Subcutaneous adipose tissue (tissue), 4 donors: ENCODE results near the gene CPT1B. TPM values are rescaled to one million over a fixed set of nuclear protein-coding genes. Genes with fewer than 3 reads are reported as not detected.

Experiments used
- total RNA-seq, 4 donors: library from RNA; depleted of rRNA; stranded (reverse); fragments of >200 nt; gene quantifications; one replicate each; pipeline ENCODE4 v1.1.0, GENCODE V29; 2016
- TF ChIP-seq, protein P1 (sequence below): fragments of 450-650 bp; IDR thresholded peaks from one replicate; pipeline ENCODE4 v1.5.1; 2016; ENCODE audit warnings: low read depth, mild to moderate bottlenecking, control low read depth, antibody characterized with exemption, moderate library complexity

The CPT1B gene
- total RNA-seq, 4 donors from 2014 or later: 7.8 to 20.3 (median 10.8) TPM

DNA sequence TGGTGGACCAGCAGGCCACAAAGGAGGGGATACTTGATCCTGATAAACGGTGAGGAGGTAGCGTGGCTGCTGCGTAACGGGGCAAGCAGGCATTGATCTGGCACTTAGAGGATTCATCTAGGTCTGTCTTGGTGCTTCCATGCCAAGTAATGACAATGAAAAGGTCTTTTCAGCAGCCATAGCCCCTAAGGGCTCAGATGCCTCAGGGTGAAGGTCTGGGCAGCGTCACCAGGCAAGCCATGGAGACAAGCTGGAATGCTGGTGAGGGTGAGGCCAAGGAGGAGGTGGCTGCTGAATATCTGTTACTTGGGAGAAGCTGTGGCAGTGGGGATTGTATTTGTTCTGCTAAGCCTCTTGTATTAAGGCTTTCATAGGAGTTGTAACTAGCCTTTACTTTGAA lies 9.2 kb upstream of the CPT1B start:
- TF ChIP-seq, protein P1, sequence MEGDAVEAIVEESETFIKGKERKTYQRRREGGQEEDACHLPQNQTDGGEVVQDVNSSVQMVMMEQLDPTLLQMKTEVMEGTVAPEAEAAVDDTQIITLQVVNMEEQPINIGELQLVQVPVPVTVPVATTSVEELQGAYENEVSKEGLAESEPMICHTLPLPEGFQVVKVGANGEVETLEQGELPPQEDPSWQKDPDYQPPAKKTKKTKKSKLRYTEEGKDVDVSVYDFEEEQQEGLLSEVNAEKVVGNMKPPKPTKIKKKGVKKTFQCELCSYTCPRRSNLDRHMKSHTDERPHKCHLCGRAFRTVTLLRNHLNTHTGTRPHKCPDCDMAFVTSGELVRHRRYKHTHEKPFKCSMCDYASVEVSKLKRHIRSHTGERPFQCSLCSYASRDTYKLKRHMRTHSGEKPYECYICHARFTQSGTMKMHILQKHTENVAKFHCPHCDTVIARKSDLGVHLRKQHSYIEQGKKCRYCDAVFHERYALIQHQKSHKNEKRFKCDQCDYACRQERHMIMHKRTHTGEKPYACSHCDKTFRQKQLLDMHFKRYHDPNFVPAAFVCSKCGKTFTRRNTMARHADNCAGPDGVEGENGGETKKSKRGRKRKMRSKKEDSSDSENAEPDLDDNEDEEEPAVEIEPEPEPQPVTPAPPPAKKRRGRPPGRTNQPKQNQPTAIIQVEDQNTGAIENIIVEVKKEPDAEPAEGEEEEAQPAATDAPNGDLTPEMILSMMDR: no peak

DNA sequence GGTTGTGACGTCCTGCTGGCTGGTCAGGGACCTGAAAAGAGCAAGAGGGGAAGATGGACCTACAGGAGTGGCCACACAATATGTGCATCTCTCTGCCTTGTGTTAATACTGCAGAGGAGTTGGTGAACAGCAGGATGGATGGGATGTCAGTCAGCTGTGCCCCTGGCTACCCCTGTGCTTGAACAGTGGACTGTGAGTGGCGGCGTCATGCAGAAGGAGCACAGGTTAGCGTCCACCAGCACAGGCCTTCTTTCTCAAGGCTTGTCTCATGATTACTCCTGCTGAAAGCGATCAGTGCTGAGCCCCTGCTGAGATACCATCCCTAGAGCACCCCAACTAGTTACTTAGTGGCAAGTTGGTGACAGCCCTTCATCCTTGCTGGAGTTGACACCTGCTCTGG lies 8.2 kb upstream of the CPT1B start:
- TF ChIP-seq, protein P1: no peak

DNA sequence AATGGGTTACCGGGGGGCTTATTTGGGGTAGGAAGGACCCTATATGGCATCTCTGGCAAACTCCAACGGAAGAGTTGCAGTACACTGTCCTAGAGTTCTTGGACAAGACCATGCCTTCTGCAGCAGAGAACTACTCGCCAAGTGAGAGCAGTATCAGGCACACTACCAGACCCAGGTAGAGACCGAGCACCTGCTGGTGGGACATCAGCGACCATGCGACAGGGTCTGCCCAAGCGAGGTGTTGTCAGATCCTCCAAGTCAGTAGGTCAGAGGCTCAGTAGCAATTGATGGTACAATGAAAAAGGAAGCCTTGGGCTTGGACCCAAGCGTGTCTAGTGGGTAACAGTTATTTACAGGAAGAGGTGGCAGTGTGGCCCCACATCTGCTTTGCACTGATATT lies 7.6 kb upstream of the CPT1B start:
- TF ChIP-seq, protein P1: no peak

DNA sequence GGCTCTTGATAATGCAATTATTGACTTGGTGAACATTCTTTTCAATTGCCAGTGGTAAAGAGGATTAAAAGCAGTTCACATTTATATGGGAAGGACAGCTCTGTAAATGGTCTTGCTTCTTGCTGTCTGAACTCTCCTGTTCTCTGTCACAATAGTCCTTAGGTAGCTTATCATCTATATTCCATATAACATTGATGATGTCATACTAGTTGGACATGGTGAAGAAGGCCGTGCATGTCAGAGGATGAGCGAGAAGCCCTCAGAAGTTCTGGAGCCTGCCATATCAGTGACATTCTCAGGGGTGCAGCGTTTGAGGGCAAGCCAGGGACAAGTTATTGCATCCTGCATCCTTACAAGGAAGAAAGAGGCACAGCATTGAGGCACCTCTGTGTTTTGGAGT lies 7.0 kb upstream of the CPT1B start:
- TF ChIP-seq, protein P1: no peak

DNA sequence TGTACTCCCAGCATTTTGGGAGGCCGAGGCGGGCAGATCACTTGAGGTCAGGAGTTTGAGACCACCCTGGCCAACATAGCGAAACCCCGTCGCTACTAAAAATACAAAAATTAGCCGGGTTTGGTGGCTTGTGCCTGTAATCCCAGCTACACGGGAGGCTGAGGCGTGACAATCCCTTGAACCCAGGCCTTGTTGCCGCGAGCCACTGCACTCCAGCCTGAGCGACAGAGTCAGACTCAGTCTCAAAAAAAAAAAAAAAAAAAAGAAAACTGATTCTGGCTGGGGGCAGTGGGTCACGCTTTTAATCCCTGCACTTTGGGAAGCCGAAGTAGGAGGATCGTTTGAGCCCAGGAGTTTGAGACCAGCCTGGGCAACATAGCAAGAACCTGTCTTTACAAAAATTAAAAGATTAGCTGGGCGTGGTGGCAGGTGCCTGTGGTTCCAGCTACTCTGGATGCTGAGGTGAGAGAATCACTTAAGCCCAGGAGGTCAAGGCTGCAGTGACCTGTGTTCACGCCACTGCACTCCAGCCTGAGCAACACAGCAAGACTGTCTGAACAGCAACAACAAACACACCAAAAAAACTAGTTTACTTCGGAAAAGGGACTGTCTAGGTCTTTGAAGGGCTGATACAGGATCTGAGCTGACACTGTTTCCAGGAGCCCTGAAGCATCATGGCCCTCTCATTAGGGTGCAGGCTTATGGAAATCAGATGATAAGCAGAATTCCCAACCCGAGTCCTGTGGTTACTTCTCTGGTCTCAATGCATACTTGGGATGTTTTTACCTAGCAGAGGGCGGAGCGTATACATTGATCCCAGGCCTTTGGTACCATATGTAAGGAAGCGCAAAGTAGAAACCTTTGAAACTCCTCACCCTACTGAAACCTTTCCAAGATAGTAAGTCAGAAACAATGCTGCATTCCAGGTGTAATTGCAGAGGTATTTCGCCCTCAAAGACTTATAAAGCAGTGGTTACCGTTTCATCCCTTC lies 6.2 kb upstream of the CPT1B start:
- TF ChIP-seq, protein P1: no peak

DNA sequence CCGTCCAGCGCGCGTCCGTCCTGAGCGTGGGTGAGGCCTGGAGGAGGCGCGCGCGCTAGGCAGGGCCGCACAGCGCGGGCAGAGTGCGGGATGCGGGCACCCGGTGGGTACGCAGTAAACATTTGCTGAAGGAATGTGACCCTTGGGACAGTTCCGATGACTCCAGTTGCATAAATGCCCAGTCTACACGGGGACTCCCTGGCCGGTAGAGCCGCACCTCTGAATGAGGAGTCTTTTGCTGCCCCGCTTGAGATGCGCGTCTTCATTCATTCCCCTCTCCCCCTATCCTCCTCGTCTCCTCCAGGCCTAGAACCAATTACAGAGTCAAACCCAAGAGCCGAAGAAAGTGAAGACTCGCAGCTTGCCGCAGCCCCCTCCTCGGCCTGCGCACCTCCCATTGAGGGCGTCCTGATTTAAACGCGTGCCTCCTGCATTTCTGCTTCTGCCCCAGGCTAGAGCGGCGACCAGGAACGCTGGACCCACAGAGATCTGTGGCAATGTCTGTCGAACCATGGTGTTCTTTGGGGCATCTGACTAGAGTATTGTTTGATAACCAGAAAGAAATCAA lies 5.2 kb upstream of the CPT1B start:
- TF ChIP-seq, protein P1: no peak
